HG03571 (cell line): Measurements from ENCODE around the gene COL25A1.

Source experiments
- ATAC-seq: cut with Tn5 transposase; IDR thresholded peaks from one replicate; pipeline ENCODE4 v1.9.1; 2021; ENCODE audit not compliant: unreplicated experiment

The COL25A1 gene

GRCh38 chr4:108831291-108831690 lies 471.2 kb downstream of the COL25A1 start:
- ATAC-seq, result no peak

- no peak for ATAC-seq
These were observed 471.8 kb downstream of the COL25A1 start for GRCh38 chr4:108830509-108831244.

- no peak for ATAC-seq
These were observed 472.4 kb downstream of the COL25A1 start for GRCh38 chr4:108829966-108830492.

- ATAC-seq, result no peak
These were observed 473.8 kb downstream of the COL25A1 start for GRCh38 chr4:108828620-108829019.

GRCh38 chr4:108825737-108826136 lies 476.7 kb downstream of the COL25A1 start:
- no peak for ATAC-seq

GRCh38 chr4:108821351-108821930 lies 481.0 kb downstream of the COL25A1 start:
- ATAC-seq, result no peak

- ATAC-seq, result no peak
These were observed 481.7 kb downstream of the COL25A1 start for GRCh38 chr4:108820492-108821350.

- no peak for ATAC-seq
These were observed 488.1 kb downstream of the COL25A1 start for GRCh38 chr4:108814326-108814725.

GRCh38 chr4:108813261-108813660 lies 489.2 kb downstream of the COL25A1 start:
- no peak for ATAC-seq

- ATAC-seq, result no peak
These were observed 491.0 kb downstream of the COL25A1 start for GRCh38 chr4:108811486-108811885.

GRCh38 chr4:108810087-108810486 lies 492.4 kb downstream of the COL25A1 start:
- ATAC-seq, result no peak

GRCh38 chr4:108804648-108805273 lies 497.7 kb downstream of the COL25A1 start:
- ATAC-seq, result no peak

- ATAC-seq, result no peak
These were observed 503.2 kb downstream of the COL25A1 start for GRCh38 chr4:108799306-108799705.

- no peak for ATAC-seq
These were observed 506.3 kb downstream of the COL25A1 start for GRCh38 chr4:108796173-108796572.

- ATAC-seq, result no peak
These were observed 506.7 kb downstream of the COL25A1 start for GRCh38 chr4:108795733-108796132.

GRCh38 chr4:108794136-108794535 lies 508.3 kb downstream of the COL25A1 start:
- no peak for ATAC-seq

- no peak for ATAC-seq
These were observed 509.0 kb downstream of the COL25A1 start for GRCh38 chr4:108793415-108793814.

- ATAC-seq, result no peak
These were observed 513.7 kb downstream of the COL25A1 start for GRCh38 chr4:108788731-108789130.

GRCh38 chr4:108787724-108788123 lies 514.7 kb downstream of the COL25A1 start:
- ATAC-seq, result no peak

- ATAC-seq, result no peak
These were observed 515.4 kb downstream of the COL25A1 start for GRCh38 chr4:108787106-108787505.

GRCh38 chr4:108786351-108786750 lies 516.1 kb downstream of the COL25A1 start:
- no peak for ATAC-seq
